Astrocyte of the spinal cord (primary cell): Measurements from ENCODE around the gene PPFIBP2.

Source experiments
- DNase-seq: peaks from one replicate; pipeline ENCODE4 v3.0.0; 2011; ENCODE audit warnings: low read depth, low spot score
- H3K4me3 ChIP-seq: 2 replicates; pipeline ENCODE4 v1.5.1; 2011; ENCODE audit warnings: low read depth, mild to moderate bottlenecking, low read length, moderate library complexity
- in situ Hi-C: cut with HindIII; loops from 2 replicates; pipeline ENCODE4 v1.10.0; 2017; ENCODE audit warnings: low sequenced_read_pairs
- TF ChIP-seq, protein P1 (sequence below): IDR thresholded peaks from 2 replicates; pipeline ENCODE4 v1.5.1; 2012; ENCODE audit warnings: low read depth, mild to moderate bottlenecking, low read length, inconsistent platforms

PPFIBP2 gene

GRCh38 chr11:7575841-7576725 is 62.3 kb downstream of the PPFIBP2 start:
- in situ Hi-C loops: no loop called here
- H3K4me3 ChIP-seq: no peak overlapping the region
- no peak for DNase-seq
- TF ChIP-seq, protein P1, sequence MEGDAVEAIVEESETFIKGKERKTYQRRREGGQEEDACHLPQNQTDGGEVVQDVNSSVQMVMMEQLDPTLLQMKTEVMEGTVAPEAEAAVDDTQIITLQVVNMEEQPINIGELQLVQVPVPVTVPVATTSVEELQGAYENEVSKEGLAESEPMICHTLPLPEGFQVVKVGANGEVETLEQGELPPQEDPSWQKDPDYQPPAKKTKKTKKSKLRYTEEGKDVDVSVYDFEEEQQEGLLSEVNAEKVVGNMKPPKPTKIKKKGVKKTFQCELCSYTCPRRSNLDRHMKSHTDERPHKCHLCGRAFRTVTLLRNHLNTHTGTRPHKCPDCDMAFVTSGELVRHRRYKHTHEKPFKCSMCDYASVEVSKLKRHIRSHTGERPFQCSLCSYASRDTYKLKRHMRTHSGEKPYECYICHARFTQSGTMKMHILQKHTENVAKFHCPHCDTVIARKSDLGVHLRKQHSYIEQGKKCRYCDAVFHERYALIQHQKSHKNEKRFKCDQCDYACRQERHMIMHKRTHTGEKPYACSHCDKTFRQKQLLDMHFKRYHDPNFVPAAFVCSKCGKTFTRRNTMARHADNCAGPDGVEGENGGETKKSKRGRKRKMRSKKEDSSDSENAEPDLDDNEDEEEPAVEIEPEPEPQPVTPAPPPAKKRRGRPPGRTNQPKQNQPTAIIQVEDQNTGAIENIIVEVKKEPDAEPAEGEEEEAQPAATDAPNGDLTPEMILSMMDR: no peak

DNA sequence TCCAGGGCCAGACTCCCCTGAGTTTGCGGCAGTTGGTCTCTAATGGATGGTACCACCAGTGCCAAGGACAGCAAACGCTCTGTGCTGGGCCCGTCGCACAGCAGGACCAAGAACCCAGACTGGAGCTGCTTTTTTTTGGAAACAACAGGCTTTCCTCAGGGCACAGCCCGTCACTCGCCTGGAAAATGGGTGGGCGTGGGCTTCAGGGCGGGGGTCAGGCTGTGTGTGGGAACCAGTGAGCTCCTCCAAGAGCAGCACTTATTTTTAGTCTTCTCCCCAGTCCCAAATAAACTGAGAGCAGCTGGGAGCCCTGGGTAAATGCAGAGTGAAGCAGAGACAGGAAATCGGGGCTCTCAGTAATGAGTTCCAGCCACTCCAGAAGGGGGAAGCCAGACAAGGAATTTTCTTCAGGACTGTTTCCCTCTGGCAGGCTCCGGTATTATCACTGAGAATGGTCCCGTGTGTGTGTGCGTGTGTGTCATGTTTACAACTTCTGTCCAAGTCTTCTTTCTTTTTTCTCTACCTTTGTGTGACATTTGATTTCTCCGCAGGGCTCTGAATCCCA is 63.0 kb downstream of the PPFIBP2 start:
- TF ChIP-seq, protein P1: no peak
- in situ Hi-C loops: no loop called here
- peak overlapping the region; percentile 16 for H3K4me3 ChIP-seq
- DNase-seq: no peak

- H3K4me3 ChIP-seq: peak overlapping the region; percentile 16
- peak; percentile 24 for DNase-seq
- TF ChIP-seq, protein P1: no peak
- in situ Hi-C loops: no loop called here
Observed at GRCh38 chr11:7577291-7578190, 63.7 kb downstream of the PPFIBP2 start.

- TF ChIP-seq, protein P1: no peak
- DNase-seq: no peak
- H3K4me3 ChIP-seq: peak overlapping the region; percentile 16
- in situ Hi-C loops: no loop called here
Observed at GRCh38 chr11:7578276-7578955, 64.6 kb downstream of the PPFIBP2 start.

DNA sequence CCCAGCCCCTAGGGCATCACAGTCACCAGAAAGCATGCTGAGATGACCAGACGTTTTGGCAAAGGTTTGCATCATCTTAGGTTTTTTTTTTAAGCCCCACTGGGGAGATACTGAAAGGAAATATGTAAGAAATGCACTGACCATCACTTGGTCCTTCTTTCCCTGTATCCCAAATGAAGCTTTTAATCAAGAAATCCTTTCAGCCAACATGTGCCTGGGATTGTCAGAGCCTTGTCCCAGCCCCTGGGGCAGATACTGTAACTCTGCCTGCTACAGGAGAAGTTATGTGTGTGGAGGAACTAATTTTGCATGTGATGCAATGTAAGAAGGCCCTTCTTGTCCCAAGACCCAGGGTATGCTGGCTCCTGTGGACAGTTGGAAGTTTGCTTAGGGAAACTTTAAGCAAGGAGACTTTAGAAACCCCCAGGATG is 65.6 kb downstream of the PPFIBP2 start:
- TF ChIP-seq, protein P1: no peak
- DNase-seq: peak; percentile 41
- no peak overlapping the region for H3K4me3 ChIP-seq
- in situ Hi-C loops: no loop called here
